Stimulated activated CD4-positive, alpha-beta T cell treated with anti-CD3 and anti-CD28 coated beads, Interleukin-4, amount 100 ng/mL, for 4 hours (primary cell): ENCODE data around the gene HDDC3.

ENCODE experiments used
- DNase-seq, 2 experiments: peaks; one replicate each; pipeline ENCODE4 v3.0.0-alpha.2; 2020

Gene HDDC3

DNA sequence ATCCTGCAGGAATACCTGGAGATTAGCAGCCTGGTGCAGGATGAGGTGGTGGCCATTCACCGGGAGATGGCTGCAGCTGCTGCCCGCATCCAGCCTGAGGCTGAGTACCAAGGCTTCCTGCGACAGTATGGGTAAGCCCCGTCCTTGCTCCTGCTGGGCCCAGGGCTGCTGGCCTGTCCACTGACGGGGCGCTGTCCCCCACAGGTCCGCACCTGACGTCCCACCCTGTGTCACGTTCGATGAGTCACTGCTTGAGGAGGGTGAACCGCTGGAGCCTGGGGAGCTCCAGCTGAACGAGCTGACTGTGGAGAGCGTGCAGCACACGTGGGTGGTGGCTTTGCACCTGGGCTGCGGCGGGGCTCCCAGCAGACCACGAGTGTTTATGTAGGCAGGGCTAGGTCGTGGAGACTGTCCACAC is 43.0 kb downstream of the HDDC3 start:
- no peak for DNase-seq

DNA sequence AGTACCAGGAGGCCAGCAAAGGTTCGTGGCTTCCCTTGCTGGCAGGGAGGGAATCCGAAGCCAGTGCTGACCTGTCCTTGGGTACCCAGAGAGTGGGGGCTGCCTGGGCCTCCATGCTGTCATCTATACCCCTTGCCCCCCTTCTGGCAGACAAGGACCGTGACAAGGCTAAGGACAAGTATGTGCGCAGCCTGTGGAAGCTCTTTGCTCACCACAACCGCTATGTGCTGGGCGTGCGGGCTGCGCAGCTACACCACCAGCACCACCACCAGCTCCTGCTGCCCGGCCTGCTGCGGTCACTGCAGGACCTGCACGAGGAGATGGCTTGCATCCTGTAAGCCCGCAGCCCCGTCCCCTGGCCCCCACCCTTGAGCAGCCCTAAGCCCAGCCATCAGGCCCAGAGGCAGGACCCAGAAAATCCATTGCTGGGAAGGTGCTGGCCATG is 45.3 kb downstream of the HDDC3 start:
- DNase-seq, result no peak

DNA sequence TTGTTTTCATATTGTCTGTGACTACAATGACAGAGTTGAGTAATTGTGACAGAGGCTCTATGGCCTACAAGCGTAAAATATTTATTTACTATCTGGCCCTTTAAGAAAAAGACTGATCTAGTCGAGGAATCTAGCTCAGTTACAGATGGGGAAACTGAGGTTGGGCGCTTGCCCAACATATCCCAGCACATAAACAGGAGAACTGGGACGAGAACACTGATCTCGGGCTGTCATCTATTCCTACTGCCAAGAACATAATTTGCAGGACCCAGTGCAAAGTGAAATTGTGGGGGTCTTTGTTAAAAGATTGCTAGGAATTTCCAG is 46.1 kb downstream of the HDDC3 start:
- no peak for DNase-seq

GRCh38 chr15:90885432-90886290 is 46.7 kb downstream of the HDDC3 start:
- DNase-seq, result peak; percentile 69 to 83

- no peak for DNase-seq
Measured at GRCh38 chr15:90884719-90885431, 47.5 kb downstream of the HDDC3 start.

GRCh38 chr15:90883976-90884718 is 48.2 kb downstream of the HDDC3 start, which contains the start of gene FES:
TSS of gene FES (plus strand) at chr15:90884504. CDS start at chr15:90885046, 542 bp downstream.
- DNase-seq, result no peak

DNA sequence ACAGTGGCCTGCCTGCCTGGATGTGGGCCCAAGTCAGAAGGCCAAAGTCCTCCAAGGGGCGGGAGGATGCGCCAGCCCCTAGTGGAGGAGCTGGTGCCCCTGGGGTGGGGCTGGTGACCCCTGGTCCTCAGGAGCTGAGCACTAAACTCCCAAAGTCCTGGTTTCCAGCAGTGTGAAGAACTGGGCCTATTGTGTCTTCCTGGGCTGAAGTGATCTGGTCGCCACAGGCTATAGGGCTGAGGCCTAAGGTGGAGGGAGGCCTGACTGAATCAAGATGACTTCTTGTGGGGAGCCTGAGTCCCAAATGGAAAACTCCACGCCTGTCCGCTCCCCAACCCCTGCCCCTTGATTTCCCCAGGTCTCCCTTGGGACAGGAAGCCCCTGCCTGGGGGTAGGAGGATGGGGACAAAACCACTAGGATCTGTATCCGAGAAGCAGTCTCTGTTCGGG is 48.8 kb downstream of the HDDC3 start:
- no peak for DNase-seq

DNA sequence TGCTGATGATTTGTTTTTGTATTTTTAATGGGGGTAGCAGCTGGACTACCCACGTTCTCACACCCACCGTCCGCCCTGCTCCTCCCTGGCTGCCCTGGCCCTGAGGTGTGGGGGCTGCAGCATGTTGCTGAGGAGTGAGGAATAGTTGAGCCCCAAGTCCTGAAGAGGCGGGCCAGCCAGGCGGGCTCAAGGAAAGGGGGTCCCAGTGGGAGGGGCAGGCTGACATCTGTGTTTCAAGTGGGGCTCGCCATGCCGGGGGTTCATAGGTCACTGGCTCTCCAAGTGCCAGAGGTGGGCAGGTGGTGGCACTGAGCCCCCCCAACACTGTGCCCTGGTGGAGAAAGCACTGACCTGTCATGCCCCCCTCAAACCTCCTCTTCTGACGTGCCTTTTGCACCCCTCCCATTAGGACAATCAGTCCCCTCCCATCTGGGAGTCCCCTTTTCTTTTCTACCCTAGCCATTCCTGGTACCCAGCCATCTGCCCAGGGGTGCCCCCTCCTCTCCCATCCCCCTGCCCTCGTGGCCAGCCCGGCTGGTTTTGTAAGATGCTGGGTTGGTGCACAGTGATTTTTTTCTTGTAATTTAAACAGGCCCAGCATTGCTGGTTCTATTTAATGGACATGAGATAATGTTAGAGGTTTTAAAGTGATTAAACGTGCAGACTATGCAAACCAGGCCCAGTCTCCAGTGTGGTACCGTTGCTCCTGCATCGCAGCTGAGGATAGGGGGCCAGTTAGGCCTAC is 49.4 kb downstream of the HDDC3 start:
- no peak for DNase-seq

GRCh38 chr15:90881978-90882721 is 50.2 kb downstream of the HDDC3 start:
- DNase-seq, result no peak

- no peak for DNase-seq
Measured at GRCh38 chr15:90881181-90881977, 51.0 kb downstream of the HDDC3 start.

DNA sequence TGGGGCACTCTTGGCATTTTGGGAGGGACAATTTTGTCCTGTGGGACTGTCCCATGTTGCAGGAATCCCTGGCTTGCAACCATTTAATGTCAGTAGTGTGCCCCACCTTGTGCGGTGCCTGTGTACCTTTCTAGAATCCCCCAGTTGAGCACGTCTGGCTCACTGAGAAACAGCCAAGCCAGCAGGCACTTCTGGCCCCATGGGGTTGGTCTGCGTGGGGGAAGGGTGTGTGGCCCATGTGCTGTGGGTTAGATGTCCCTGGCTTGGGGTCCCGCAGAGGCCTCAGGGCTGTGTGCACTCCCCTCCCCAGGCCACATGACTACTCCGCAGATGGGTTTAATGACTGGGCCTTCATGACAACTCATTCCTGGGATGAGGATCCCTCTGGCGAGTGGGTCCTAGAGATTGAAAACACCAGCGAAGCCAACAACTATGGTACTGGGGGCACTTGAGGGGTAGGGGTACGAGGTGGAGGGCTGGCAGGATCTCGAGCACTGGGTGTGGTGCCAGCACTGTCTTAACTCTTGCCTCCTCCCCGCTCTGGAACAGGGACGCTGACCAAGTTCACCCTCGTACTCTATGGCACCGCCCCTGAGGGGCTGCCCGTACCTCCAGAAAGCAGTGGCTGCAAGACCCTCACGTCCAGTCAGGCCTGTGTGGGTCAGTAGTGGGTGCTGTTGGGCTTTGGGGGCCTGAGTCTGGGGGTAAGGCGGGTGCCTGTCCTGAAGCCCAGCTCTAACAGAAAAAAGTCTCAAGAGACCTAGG is 51.8 kb downstream of the HDDC3 start:
- DNase-seq, result no peak
